Activated CD4-positive, alpha-beta T cell treated with anti-CD3 and anti-CD28 coated beads, Interleukin-2, amount 50 U/mL, for 16 hours (primary cell): ENCODE measurements around the gene NFYA.
"Not testable (repeated sequence)": the region's sequence is repeated elsewhere in the genome, so short reads cannot be mapped to it uniquely, and the experiment has no call there.

Experiments used
- DNase-seq: peaks from one replicate; pipeline ENCODE4 v3.0.0-alpha.2; 2020

The NFYA gene

DNA sequence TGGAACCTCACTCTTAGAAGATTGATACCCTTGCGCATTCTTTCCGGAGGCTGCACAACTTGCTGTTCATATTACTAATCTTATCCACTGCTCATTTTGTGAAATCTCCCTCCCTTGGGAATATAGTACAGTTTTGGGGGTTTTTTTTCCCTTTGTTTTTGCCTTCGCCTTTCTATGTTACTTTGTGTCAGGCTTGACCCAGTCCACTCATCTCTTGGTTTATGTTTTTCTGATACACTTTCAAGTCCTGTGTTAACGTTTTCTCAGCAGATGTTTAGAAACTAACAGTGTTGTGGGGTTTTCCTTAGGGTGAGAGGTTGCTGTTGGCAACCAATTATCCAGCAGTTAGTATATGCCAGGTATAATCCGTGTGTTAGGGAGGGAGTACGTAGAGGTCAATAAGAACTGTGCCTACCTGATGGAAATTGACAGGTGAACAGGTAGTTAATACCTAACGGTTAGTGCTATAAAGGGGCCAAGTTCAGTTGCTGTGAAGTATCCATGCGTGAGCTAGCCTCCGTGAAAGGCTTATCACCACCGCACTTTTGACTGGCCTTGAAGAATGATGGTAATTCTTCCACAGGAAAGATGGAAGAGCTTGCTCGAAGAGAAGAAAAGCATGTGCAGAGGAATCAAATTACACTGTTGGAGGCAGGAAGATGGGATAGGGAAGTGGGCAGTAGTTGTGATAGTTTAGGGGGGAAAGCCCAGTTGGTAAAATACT, 1.4 kb downstream of the NFYA start:
- DNase-seq = no peak

- no peak for DNase-seq
Measured at GRCh38 chr6:41074692-41075436, 2.1 kb downstream of the NFYA start.

DNA sequence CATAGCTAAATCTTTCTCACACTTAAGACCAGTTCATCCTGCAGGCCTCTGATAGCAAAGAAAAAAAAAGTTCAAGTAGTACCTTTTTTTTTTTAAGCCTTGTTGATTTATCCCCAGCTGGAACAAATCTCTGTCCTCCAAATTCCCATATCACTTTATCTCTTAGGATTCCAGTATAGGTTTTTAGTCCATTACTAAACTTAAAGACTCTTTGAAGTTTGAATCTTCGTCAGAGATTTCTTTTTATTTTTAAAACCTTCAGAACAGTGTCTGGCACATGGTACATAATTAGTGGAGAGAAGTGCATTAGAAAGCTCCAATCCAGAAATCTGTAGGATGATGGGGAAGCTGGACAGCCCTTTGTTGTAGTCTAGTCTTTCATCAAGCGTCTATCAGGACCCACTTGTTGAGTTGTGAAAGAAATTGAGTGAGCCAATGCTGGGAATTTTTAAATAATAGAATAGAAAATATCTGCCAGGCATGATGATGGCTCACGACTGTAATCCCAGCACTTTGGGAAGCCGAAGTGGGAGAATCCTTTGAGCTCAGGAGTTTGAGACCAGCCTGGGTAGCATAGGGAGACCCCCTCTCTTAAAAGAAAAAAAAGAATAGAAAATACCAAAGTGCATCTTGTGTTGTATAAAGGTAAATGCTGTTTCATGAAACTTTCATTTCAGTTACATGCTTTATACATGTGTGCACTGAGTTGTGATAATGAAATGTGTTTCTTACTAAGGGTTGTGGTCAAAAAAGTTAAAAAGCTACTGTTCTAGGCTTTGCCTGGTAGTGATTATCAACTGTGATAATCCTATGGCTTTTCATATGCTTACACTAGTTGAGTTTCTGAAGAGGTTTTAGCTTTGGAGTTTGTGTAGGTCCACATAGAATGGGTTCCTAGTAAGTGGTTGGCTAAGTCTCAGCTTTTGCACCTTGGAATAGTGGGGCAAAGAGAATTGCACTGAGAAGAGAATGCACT, 3.2 kb downstream of the NFYA start:
- no peak for DNase-seq

DNA sequence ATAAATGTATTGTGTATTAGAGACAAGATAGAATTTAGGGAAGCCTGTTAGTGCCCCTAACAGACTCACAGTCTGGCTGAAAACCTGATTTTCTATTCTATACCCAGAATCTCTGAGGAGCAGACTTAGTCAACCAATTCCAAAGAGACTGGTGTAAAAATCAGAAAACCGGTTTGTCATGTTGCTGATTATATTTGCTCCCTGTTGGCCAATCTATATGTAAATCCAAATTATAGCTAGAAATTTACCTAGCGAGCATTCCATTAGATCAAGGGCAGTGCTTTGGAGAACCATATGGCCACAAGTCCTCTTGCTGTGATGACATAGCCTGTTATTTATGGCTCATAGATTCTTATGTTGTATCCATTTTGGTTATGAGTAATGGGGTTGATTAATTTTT, 4.8 kb downstream of the NFYA start:
- DNase-seq = no peak

- no peak for DNase-seq
Measured at GRCh38 chr6:41078101-41078500, 5.3 kb downstream of the NFYA start.

GRCh38 chr6:41079080-41079479, 6.3 kb downstream of the NFYA start:
- no peak for DNase-seq

DNA sequence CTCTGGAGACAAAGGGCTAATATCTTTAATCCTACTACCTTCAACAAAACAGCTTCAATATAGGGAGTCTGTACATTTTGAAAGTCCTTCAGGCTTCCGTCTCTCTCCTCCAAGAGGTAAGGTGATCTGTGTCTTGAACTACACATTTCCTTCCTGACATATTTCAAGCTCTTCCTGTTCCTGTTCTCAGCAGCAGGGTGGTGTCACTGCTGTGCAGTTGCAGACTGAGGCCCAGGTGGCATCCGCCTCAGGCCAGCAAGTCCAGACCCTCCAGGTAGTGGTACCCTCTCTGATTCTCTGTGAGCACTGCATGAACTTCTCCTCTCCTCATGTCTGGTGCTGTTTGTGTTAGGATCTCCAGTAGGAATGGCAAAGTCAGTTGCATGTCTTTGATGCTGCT, 7.8 kb downstream of the NFYA start:
- peak; percentile 42 for DNase-seq

- no peak for DNase-seq
Measured at GRCh38 chr6:41083072-41083471, 10.3 kb downstream of the NFYA start.

- DNase-seq = no peak
Measured at GRCh38 chr6:41085182-41085581, 12.4 kb downstream of the NFYA start.

- DNase-seq = no peak
Measured at GRCh38 chr6:41088451-41088850, 15.7 kb downstream of the NFYA start.

DNA sequence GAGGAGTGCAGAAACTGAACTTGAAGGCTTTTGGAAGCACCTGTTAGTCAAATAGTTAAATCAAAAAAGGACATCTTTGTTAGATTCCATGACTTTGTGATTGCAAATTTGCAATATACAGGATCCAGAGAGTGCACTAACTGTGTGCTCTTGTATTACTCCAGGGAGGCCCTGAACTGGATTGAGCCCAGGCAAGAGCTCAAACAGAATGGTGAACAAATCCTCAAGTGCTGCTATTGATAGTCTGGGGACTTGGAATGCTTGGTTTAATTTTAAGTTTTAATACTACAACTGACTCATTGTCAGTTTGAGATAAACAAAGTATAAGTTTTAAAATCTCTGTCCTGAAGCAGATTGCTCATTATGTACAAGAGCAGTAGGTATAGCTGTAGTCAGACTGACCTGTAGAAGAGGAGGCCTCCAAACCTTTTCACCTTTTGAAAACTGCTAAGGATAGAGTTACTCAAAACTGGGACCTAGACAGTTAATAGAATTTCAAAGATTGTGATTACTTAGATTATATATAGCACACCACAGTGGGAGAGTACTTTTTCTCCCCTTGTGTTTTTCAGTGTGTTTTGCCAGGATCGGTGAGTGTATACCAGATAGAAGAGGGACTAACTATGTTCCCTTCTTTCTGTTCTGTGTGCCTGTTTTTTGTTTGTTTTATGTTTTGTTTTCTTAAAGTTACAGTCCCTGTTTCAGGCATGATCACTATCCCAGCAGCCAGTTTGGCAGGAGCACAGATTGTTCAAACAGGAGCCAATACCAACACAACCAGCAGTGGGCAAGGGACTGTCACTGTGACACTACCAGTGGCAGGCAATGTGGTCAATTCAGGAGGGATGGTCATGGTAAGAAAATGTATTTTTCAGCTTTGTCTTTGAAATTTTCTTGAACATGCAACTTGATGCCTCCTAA, 18.3 kb downstream of the NFYA start:
- DNase-seq = no peak

GRCh38 chr6:41092421-41093140, 19.8 kb downstream of the NFYA start:
- DNase-seq = no peak

- no peak for DNase-seq
Measured at GRCh38 chr6:41093729-41094128, 21.0 kb downstream of the NFYA start.

- DNase-seq = no peak
Measured at GRCh38 chr6:41097467-41098090, 24.8 kb downstream of the NFYA start.

- DNase-seq = no peak
Measured at GRCh38 chr6:41098366-41098765, 25.6 kb downstream of the NFYA start.

GRCh38 chr6:41100871-41101287, 28.1 kb downstream of the NFYA start:
- DNase-seq = no peak

DNA sequence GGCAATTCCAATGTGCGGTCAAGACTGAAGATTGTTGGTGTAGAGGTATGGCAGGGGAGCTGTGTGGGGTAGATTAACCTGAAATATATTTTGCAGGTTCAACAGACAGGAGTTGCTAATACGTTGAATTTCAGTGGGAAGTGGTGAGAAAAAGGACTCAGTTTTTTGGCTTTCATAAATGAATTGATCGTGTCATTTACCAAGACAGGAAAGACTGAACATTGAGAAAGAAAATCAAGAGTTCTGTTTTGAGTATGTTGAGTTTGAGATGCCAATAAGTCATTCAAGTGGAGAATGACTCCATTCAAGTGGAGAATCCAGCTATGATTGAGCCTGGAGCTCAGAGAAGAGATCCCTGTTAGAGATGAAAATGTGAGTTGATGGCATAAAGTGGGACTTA, 31.1 kb downstream of the NFYA start:
- peak; percentile 74 for DNase-seq

DNA sequence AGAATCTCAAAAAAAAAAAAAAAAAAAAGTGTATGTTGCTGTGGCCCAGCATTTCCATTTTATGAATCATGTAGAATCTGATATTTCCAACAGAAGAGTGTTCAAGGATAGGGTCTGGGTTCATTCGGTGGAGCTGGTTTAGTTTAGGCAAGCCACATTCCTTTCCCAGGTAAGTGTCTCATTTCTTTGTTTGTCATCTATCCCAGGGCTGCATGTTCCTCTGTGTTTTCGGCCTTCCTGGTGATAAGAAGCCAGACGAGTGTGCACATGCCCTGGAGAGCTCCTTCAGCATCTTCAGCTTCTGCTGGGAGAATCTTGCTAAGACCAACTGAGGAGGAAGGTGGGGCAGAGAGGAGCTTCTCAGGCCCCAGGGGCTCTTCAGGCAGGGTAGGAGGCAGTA, 38.2 kb downstream of the NFYA start:
- DNase-seq = no peak

DNA sequence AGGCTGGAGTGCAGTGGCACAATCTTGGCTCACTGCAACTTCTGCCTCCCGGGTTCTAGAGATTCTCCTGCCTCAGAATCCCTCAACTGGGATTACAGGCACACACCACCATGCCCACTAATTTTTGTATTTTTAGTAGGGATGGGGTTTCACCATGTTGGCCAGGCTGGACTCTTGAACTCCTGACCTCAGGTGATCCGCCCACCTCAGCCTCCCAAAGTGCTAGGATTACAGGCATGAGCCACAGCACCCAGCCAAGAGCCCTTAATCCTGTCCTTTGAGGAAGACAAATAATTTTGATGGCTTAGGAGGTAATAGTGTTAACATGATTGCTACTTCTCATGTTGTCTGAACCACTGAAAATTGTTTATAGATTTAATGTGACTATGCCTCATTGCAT, 42.3 kb downstream of the NFYA start:
- DNase-seq = not testable (repeated sequence)

DNA sequence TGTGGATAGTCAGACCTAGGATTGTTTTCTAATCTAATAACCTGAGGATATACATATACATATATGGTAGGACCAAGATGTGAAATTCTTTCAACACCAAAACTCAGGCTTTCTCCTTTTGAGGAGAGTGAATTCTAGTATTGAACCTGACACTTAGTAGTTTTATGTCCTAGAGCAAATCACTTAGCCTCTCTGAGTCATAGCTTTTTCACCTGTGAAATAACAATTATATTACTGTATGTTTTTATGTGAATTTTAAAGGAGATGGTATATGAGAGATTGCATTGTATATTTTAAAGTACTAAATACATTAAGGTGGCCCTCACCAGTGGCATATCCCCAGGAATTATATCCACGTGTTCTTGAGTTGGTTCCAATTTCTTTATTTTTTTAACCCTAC, 46.7 kb downstream of the NFYA start:
- no peak for DNase-seq

DNA sequence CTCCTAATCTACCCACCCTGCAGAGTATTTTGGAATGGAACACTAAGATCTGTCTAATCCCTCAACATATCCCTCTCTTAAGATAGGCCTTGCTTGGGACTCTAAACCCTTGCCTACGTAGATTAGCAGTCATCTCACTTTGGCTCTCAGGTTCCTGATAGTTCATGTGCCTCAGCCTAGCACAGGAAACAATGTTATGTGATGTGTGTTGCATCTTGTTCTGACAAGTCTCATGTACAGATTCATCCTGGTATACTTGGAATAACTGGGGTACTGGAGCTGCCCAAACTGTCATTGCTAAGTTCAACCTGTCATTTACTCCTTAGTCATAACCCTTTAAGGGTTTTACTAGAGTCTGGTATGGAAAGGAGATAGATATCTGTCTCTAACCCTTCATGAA, 47.3 kb downstream of the NFYA start:
- no peak for DNase-seq
